ENCODE data around the gene MAG.

GRCh38 chr19:35290381-35291127, 1.4 kb upstream of the MAG start:
- TF ChIP-seq CTCF (IDR thresholded peaks at IDR 0.05): no peak
- no peak for TF ChIP-seq POLR2A (IDR thresholded peaks at IDR 0.05)
